Activated naive CD4-positive, alpha-beta T cell (primary cell): ENCODE results near the gene PROSER3.

ENCODE experiments used
- DNase-seq, 4 experiments: peaks; one replicate each; lab custom pipeline; 2025; lab: John Stamatoyannopoulos, UW

PROSER3 gene

DNA sequence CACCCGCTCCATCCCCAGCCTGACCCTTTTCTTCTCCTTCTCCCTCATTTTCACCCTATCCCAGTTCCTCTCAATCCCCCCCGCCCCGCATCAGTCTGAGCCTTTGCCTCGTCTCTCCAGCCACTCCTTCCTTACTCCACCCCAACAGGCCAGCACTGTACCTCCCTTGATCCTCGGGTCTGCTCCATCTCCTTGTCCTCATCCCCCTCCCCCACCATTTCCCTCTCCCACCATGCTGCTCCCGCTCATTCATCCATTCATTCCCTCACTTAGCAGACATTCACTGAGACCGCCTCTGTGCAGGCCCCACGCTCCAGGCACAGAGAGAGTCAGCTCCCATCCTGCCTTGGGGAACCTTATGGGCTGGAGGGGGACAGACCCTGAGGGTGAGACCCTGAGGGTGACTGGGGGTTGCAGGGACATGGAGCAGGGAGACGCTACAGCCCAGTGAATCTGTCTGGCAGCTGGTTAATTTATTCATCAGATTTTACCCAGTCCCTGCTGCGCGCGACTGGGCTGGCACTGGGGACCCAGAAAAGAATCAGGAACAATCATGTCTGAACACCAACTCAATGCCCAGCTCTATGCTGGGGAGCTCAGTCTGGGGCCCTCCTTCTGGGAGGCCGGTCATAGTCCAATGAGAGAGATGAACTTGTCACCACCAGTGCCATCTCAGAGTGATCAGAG, 18.3 kb downstream of the PROSER3 start:
- no peak for DNase-seq

DNA sequence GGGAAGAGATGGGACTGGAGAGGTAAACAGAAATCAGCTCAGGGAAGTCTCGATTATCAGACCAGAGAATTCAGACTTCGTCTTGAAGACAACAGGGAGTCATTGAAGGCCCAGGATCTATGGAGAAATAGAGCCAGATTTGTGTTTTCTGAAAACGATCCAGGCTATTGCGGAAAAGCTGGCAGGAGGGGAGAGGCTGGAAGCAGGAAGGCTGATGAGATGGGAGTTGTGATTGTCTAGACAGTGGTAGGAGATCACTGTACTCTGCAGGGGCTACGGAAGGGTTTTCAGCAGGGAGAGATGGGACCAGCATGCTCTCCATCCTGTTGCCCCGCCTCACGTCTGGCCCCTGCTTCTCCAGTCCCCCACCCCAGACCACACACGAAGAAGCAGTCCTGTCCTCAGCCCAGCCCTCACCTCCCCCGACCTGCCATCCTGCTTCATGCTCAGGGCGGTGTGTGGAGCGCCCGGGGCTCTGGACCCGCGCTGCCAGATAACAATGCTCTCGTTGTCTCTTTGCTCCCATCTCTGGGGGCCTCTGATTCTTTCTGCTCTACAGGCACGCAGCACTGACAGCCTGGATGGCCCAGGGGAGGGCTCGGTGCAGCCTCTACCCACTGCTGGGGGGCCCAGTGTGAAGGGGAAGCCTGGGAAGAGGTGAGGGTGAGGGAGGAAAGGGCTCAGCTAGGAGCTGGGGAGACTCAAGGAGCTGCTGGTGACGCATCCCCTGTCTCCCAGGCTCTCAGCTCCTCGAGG, 19.3 kb downstream of the PROSER3 start:
- DNase-seq: no peak

DNA sequence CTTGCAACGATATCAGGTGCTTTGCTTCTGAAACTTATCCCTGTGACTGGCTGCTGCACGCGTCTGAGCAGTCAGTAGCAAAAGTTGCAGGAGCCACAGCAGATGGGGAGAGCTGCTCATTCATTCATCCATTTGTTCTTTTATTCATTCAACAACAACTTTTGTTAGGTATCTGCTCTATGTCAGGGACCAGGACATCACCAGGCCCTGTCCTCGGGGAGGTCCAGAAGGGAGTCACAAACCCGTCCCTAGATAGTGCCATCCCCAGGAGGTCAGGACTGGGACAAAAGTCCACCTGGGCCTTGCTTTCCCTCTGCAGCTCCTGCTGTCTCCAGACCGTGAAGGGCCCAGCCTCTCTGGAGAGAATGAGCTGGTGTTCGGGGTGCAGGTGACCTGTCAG, 20.0 kb downstream of the PROSER3 start:
- no peak for DNase-seq

DNA sequence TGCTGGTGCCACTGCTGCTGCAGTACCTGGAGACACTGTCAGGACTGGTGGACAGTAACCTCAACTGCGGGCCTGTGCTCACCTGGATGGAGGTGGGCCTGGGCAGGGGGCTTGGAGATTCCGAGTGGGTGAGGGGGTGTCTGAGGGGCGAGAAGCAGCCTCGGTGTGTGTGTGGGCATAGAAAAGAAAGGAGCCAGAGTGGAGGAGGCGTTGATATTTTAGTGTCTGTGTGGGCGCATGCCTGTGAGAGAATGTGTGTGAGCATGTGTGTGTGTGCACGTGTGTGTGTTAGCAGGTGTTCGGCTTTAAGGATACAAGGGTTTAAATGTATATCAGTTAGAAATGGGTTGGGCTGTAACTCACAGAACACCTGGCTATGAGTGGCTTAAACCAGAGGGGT, 21.1 kb downstream of the PROSER3 start:
- no peak for DNase-seq

GRCh38 chr19:35780058-35780457, 22.1 kb downstream of the PROSER3 start:
- no peak for DNase-seq

DNA sequence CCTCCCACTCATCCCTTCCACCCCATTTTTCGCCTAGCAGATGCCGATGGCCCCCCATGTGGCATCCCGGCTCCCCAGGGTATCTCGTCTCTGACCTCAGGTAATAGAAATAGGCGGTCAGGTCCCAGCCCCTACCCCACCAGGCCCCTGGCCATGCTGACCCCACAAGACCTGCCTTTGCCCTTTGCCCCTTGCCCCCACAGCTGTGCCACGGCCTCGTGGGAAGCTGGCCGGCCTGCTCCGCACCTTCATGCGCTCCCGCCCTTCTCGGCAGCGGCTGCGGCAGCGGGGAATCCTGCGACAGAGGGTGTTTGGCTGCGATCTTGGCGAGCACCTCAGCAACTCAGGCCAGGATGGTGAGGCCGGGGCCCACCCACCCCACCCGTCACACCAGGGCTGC, 22.7 kb downstream of the PROSER3 start:
- DNase-seq: no peak

DNA sequence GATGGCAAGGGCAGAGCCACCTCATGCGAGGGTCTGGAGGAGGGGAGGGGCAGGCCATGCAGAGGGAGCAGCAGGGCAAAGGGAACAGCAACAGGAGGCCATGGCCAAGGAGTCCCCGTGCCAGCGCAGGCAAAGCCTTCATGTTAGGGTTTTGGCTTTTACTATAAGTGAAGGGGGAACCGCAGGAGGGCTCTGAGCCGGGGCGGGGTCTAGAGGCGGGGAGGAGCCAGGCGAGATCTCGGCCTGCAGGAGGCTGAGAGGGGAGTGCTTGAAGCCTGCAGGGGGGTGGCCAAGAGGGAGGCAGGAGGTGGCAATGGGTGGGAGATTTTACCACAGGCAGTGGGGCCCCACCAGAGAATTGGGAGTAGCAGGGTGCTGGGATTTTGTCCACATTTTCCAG, 23.7 kb downstream of the PROSER3 start:
- no peak for DNase-seq

DNA sequence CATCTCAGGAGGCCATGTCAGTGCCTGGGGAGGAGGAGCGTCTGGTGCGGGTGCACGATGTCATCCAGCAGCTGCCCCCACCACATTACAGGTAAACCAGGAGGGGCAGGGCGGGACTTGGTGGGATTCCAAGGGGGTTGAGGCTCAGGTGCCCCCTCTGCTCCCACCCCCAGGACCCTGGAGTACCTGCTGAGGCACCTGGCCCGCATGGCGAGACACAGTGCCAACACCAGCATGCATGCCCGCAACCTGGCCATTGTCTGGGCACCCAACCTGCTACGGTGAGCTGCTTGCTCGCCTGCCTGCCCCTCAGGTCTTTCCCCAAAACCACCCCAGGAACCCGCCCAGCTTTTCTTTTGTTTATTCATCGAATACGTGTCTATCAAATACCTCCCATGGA, 24.6 kb downstream of the PROSER3 start:
- DNase-seq: no peak

DNA sequence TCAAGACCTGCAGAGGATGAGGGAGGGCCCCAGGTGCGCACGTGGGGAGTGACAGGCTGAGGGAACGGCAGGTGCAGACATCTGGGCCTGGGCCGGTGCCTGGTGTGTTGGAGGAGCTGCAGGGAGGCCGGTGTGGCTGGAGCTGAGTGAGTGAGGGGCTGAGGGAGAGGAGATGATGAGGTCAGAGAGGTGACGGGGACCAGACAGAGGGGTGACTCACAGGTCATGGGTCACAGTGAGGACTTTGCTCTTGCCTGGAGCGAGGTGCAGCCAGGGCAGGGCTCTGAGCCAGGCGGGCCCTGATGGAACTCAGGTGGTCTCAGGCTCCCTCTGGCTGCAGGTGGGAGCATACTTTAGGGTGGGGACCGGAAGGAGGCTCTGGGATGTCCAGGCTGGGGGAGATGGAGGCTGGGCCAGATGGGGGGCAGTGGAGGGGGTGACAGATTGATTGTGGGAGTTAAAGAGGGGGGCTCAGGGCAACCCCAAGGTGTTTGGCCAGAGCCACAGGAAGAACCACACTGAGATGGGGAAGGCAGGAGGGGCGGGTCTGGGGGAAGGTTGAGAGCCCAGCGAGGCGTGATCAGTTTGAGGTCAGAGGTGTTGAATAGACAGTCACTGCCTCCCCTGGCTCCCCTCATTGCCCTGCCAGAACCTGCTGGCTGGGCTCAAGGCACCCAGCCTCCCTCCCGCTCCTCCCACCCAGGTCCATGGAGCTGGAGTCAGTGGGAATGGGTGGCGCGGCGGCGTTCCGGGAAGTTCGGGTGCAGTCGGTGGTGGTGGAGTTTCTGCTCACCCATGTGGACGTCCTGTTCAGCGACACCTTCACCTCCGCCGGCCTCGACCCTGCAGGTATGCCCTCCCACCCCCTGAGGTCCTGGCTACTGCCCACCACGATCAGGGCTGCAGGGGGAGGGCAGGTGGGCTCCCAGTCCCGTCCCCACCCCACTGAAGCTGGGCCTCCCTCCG, 25.8 kb downstream of the PROSER3 start:
- no peak for DNase-seq

- DNase-seq: no peak
These were observed 26.7 kb downstream of the PROSER3 start for GRCh38 chr19:35784503-35785338.

GRCh38 chr19:35785339-35785627, 27.3 kb downstream of the PROSER3 start:
- DNase-seq: no peak

- DNase-seq: no peak
These were observed 28.6 kb downstream of the PROSER3 start for GRCh38 chr19:35786299-35787160.

- no peak for DNase-seq
These were observed 29.3 kb downstream of the PROSER3 start for GRCh38 chr19:35787227-35787799.

GRCh38 chr19:35788205-35788960, 30.4 kb downstream of the PROSER3 start:
- no peak for DNase-seq

DNA sequence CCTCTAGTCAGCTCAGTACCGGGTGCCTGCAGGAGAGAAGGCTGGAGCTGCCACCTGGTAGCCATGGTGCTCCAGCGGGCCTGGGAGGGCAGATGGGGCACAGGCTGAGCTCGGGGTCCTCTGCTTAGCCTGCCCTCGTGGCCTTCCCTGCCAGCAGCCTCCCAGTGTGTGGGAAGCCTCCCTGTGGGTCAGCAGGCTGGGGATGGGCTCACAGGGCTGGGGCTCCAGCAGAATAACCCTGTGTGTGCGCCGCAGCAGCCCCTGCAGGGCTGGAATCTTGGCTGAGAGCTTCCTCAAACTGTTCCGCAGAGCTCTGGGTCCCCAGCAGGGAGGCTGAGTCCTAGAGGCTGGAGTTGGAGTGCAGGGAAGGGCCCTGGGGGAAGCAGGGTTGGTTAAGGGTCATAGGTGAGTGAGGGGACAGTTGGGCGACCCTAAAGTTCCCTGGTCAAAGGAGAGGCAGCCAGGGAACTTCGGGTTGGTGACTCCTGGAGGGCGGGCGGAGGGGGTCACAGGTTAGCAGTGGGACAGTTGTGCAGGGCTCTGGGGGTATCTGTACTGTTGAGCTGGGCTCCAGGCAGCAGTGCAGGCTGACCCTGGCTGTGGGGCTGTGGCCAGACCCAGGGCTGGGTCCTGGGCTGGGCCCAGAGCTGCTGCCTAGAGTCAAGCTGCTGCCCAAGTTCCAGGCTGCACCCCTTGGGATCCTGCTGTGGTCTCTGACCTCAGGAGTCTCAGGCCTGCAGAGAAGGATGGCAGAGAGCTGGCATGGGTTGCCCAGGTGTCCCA, 31.4 kb downstream of the PROSER3 start:
- DNase-seq: no peak

DNA sequence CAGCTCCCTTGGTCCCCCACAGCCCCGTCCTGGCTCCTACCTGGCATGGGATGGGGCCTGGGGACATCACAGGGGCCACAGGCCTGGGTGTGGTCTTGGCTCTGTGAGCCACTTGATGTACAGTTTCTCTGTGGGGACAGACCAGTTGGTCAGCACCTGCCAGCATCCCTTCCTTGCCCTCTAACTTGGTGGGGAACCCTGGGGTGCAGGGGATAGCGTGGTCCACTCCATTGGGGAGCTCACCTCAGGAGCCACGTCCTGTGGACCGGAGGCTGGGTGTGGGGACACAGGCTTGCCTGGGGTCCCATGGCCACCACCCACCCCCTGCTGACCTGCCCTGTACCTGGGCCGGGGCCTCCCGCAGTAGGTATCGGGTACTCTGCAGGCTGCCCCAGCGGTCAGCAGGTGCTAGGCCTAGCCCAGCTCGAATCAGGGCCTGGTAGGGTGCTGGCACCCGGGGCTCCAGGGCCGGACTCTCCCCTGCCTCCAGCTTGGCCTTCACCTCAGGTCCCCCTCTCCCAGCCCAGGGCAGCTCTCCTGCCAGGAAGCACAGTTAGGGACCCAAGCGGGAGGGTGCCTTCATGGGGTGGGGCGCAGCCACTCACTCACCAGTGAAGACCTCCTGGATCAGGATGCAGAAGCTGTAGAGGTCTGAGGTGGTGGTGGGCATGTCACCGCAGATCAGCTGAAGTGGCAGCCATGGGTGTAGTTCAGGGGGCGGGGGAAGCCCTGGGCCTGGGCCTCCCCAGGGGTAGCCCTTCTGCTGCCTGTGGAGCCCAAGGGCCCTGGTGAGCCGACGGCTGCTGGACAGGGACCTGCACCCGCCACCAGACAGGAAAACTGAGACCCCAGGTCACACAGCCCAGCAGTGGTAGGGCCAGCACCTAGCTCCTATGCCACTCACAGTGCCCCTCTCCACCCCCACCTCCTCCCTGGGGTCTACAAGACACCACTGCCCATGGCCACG, 32.3 kb downstream of the PROSER3 start:
- no peak for DNase-seq

DNA sequence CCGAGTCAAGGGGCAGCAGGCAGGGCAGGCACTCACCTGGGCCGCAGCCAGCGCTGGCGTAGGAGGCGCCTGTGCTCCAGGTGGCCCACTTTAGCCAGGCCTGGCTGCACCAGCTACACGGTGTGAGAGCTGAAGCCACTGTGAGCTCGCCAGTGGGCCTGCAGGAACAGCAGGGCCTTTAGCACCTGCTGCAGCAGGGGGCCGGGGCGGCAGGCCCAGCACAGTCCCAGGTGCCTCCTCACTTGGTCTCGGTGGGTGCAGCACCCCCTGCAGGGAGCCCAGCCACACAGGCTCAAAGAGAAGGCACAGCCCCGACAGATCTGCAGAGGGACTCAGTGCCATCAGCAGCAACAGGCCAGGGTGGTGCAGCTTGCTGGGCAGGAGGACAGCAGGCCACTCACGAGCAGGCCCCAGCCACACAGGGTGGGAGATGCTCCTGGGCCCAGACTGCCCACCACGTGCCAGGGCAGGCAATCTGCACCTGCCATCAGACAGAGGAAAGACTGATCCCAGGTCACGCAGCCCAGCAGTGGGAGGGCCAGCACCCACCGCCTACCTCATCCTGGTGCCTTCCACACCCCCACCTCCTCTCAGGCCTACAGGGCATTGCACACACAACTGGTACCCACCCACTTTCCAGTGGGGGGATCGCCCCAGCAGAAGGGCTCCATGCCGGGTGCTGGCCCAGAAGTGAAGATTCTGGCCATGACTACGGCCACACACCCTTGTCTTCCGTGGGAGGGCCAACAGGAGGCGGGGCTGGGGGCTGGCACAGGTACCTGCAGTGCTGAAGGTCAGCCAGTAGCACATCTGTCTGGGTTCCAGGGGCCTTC, 33.2 kb downstream of the PROSER3 start:
- DNase-seq: no peak
